Measurements from ENCODE around the gene TNFRSF14. TPM values are rescaled to one million over a fixed set of nuclear protein-coding genes. Genes with fewer than 3 reads are reported as not detected.

TNFRSF14 gene
- total RNA-seq, 1 donor from 2014 or later, result 191 TPM

- Mint-ChIP-seq H3K4me3 (ENCODE audit: low read depth) (no peak overlapping the region), H3K4me1 (ENCODE audit: low read depth) (no peaks in the 10 kb centered on the region), H3K9me3 (no peaks in the 10 kb centered on the region), H3K36me3 (ENCODE audit: low read depth) (no peaks in the 10 kb centered on the region), H3K27me3 (ENCODE audit: low read depth) (peaks cover 36% of the 10 kb centered on the region), H3K27ac (no peak overlapping the region)
- intact Hi-C loops (cut with micrococcal nuclease), result no loop called here
- no peak for DNase-seq (ENCODE audit: low spot score)
Observed at GRCh38 chr1:2535455-2535854, 20.7 kb upstream of the TNFRSF14 start.

- H3K27me3 Mint-ChIP-seq (ENCODE audit: low read depth), result peaks cover 31% of the 10 kb centered on the region
Observed at GRCh38 chr1:2535981-2536380, 20.2 kb upstream of the TNFRSF14 start.

GRCh38 chr1:2537784-2538115, 18.4 kb upstream of the TNFRSF14 start:
- H3K4me3 Mint-ChIP-seq (ENCODE audit: low read depth), result no peak overlapping the region
- H3K4me1 Mint-ChIP-seq (ENCODE audit: low read depth), result no peaks in the 10 kb centered on the region
- H3K9me3 Mint-ChIP-seq, result no peaks in the 10 kb centered on the region
- no peak overlapping the region for H3K27ac Mint-ChIP-seq
- intact Hi-C loops (cut with micrococcal nuclease), result no loop called here
- no peaks in the 10 kb centered on the region for H3K36me3 Mint-ChIP-seq (ENCODE audit: low read depth)
- peaks cover 28% of the 10 kb centered on the region for H3K27me3 Mint-ChIP-seq (ENCODE audit: low read depth)
- no peak for DNase-seq (ENCODE audit: low spot score)

More at GRCh38 chr1:2535981-2536380, 20.2 kb upstream of the TNFRSF14 start:
- H3K4me3 Mint-ChIP-seq (ENCODE audit: low read depth), result no peak overlapping the region
- no peaks in the 10 kb centered on the region for H3K9me3 Mint-ChIP-seq
- no peaks in the 10 kb centered on the region for H3K36me3 Mint-ChIP-seq (ENCODE audit: low read depth)
- no peak for DNase-seq (ENCODE audit: low spot score)
- no peak overlapping the region for H3K27ac Mint-ChIP-seq
- intact Hi-C loops (cut with micrococcal nuclease), result no loop called here
- H3K4me1 Mint-ChIP-seq (ENCODE audit: low read depth), result no peaks in the 10 kb centered on the region

GRCh38 chr1:2538376-2538775, 17.8 kb upstream of the TNFRSF14 start:
- no peak overlapping the region for H3K4me3 Mint-ChIP-seq (ENCODE audit: low read depth)
- H3K27ac Mint-ChIP-seq, result no peak overlapping the region
- intact Hi-C loops (cut with micrococcal nuclease), result no loop called here
- DNase-seq (ENCODE audit: low spot score), result no peak
- peaks cover 25% of the 10 kb centered on the region for H3K27me3 Mint-ChIP-seq (ENCODE audit: low read depth)
- no peaks in the 10 kb centered on the region for H3K4me1 Mint-ChIP-seq (ENCODE audit: low read depth)
- no peaks in the 10 kb centered on the region for H3K36me3 Mint-ChIP-seq (ENCODE audit: low read depth)
- H3K9me3 Mint-ChIP-seq, result no peaks in the 10 kb centered on the region

GRCh38 chr1:2538872-2539271, 17.3 kb upstream of the TNFRSF14 start:
- H3K9me3 Mint-ChIP-seq, result no peaks in the 10 kb centered on the region
- no peaks in the 10 kb centered on the region for H3K36me3 Mint-ChIP-seq (ENCODE audit: low read depth)
- intact Hi-C loops (cut with micrococcal nuclease), result no loop called here
- H3K27ac Mint-ChIP-seq, result no peak overlapping the region
- DNase-seq (ENCODE audit: low spot score), result no peak
- peaks cover 21% of the 10 kb centered on the region for H3K27me3 Mint-ChIP-seq (ENCODE audit: low read depth)
- no peaks in the 10 kb centered on the region for H3K4me1 Mint-ChIP-seq (ENCODE audit: low read depth)
- no peak overlapping the region for H3K4me3 Mint-ChIP-seq (ENCODE audit: low read depth)

GRCh38 chr1:2539312-2539907, 16.8 kb upstream of the TNFRSF14 start:
- Mint-ChIP-seq H3K4me3 (ENCODE audit: low read depth) (no peak overlapping the region), H3K36me3 (ENCODE audit: low read depth) (no peaks in the 10 kb centered on the region), H3K27me3 (ENCODE audit: low read depth) (peaks cover 18% of the 10 kb centered on the region), H3K4me1 (ENCODE audit: low read depth) (no peaks in the 10 kb centered on the region), H3K27ac (no peak overlapping the region), H3K9me3 (no peaks in the 10 kb centered on the region)
- intact Hi-C loops (cut with micrococcal nuclease), result no loop called here
- DNase-seq (ENCODE audit: low spot score), result no peak

- H3K4me3 Mint-ChIP-seq (ENCODE audit: low read depth), result no peak overlapping the region
- peaks cover 12% of the 10 kb centered on the region for H3K27me3 Mint-ChIP-seq (ENCODE audit: low read depth)
- H3K9me3 Mint-ChIP-seq, result no peaks in the 10 kb centered on the region
- no peak overlapping the region for H3K27ac Mint-ChIP-seq
- intact Hi-C loops (cut with micrococcal nuclease), result loop anchor here (10.0 kb wide), 1 partner anchor 104 kb away; no protein-coding TSS in a partner anchor
- H3K4me1 Mint-ChIP-seq (ENCODE audit: low read depth), result no peaks in the 10 kb centered on the region
- DNase-seq (ENCODE audit: low spot score), result no peak
- H3K36me3 Mint-ChIP-seq (ENCODE audit: low read depth), result no peaks in the 10 kb centered on the region
Observed at GRCh38 chr1:2540816-2541492, 15.2 kb upstream of the TNFRSF14 start.

GRCh38 chr1:2541619-2542245, 14.4 kb upstream of the TNFRSF14 start:
- Mint-ChIP-seq H3K4me3 (ENCODE audit: low read depth) (no peak overlapping the region), H3K36me3 (ENCODE audit: low read depth) (no peaks in the 10 kb centered on the region), H3K27me3 (ENCODE audit: low read depth) (peaks cover 9% of the 10 kb centered on the region), H3K4me1 (ENCODE audit: low read depth) (no peaks in the 10 kb centered on the region), H3K9me3 (no peaks in the 10 kb centered on the region), H3K27ac (no peak overlapping the region)
- DNase-seq (ENCODE audit: low spot score), result no peak
- intact Hi-C loops (cut with micrococcal nuclease), result loop anchor here (10.0 kb wide), 1 partner anchor 103 kb away; no protein-coding TSS in a partner anchor

GRCh38 chr1:2542246-2542915, 13.8 kb upstream of the TNFRSF14 start:
- DNase-seq (ENCODE audit: low spot score), result no peak
- H3K9me3 Mint-ChIP-seq, result no peaks in the 10 kb centered on the region
- H3K4me1 Mint-ChIP-seq (ENCODE audit: low read depth), result no peaks in the 10 kb centered on the region
- H3K36me3 Mint-ChIP-seq (ENCODE audit: low read depth), result no peaks in the 10 kb centered on the region
- H3K4me3 Mint-ChIP-seq (ENCODE audit: low read depth), result no peak overlapping the region
- H3K27me3 Mint-ChIP-seq (ENCODE audit: low read depth), result peaks cover 9% of the 10 kb centered on the region
- intact Hi-C loops (cut with micrococcal nuclease), result loop anchor here (10.0 kb wide), 1 partner anchor 102 kb away; no protein-coding TSS in a partner anchor
- H3K27ac Mint-ChIP-seq, result no peak overlapping the region

GRCh38 chr1:2543543-2544092, 12.6 kb upstream of the TNFRSF14 start:
- peaks cover 7% of the 10 kb centered on the region for H3K4me1 Mint-ChIP-seq (ENCODE audit: low read depth)
- DNase-seq (ENCODE audit: low spot score), result no peak
- no peaks in the 10 kb centered on the region for H3K9me3 Mint-ChIP-seq
- no peaks in the 10 kb centered on the region for H3K36me3 Mint-ChIP-seq (ENCODE audit: low read depth)
- peaks cover 9% of the 10 kb centered on the region for H3K27me3 Mint-ChIP-seq (ENCODE audit: low read depth)
- no peak overlapping the region for H3K27ac Mint-ChIP-seq
- H3K4me3 Mint-ChIP-seq (ENCODE audit: low read depth), result no peak overlapping the region
- intact Hi-C loops (cut with micrococcal nuclease), result loop anchor here (10.0 kb wide), 1 partner anchor 101 kb away; no protein-coding TSS in a partner anchor

- intact Hi-C loops (cut with micrococcal nuclease), result loop anchor here (10.0 kb wide), 1 partner anchor 101 kb away; no protein-coding TSS in a partner anchor
- H3K9me3 Mint-ChIP-seq, result no peaks in the 10 kb centered on the region
- H3K27me3 Mint-ChIP-seq (ENCODE audit: low read depth), result peaks cover 7% of the 10 kb centered on the region
- no peak overlapping the region for H3K4me3 Mint-ChIP-seq (ENCODE audit: low read depth)
- no peak for DNase-seq (ENCODE audit: low spot score)
- no peaks in the 10 kb centered on the region for H3K36me3 Mint-ChIP-seq (ENCODE audit: low read depth)
- peaks cover 11% of the 10 kb centered on the region for H3K4me1 Mint-ChIP-seq (ENCODE audit: low read depth)
- H3K27ac Mint-ChIP-seq, result no peak overlapping the region
Observed at GRCh38 chr1:2544093-2544874, 11.9 kb upstream of the TNFRSF14 start.

All from activated T-helper 2 cell treated with anti-CD3 and anti-CD28 coated beads, Interferon-gamma antibody, Interleukin-2, Interleukin-4, amounts not matched to agents 10 μg/mL and 5 μg/mL and 100 μg/mL, durations not matched to agents 14 hours and 24 hours and 36 hours (primary cell).